Raji (cell line): ENCODE results near the gene ZDHHC1.

Experiments used
- POLR2A ChIP-seq: IDR thresholded peaks from 2 replicates; pipeline ENCODE4 v1.6.1; 2011; ENCODE audit warnings: low read depth, low read length, control low read depth; ENCODE audit not compliant: insufficient read depth

ZDHHC1 gene

GRCh38 chr16:67429053-67429798, 12.9 kb upstream of the ZDHHC1 start:
- no peak for TF ChIP-seq POLR2A

GRCh38 chr16:67428146-67428731, 12.0 kb upstream of the ZDHHC1 start:
- no peak for TF ChIP-seq POLR2A

GRCh38 chr16:67426950-67427349, 10.7 kb upstream of the ZDHHC1 start:
- no peak for TF ChIP-seq POLR2A

GRCh38 chr16:67426022-67426421, 9.7 kb upstream of the ZDHHC1 start:
- no peak for TF ChIP-seq POLR2A

- no peak for TF ChIP-seq POLR2A
Measured at GRCh38 chr16:67425580-67425979, 9.3 kb upstream of the ZDHHC1 start.

- no peak for TF ChIP-seq POLR2A
Measured at GRCh38 chr16:67425061-67425460, 8.8 kb upstream of the ZDHHC1 start.

- no peak for TF ChIP-seq POLR2A
Measured at GRCh38 chr16:67424261-67424615, 8.0 kb upstream of the ZDHHC1 start.

GRCh38 chr16:67423611-67424260, 7.5 kb upstream of the ZDHHC1 start:
- TF ChIP-seq POLR2A, result no peak

GRCh38 chr16:67423015-67423414, 6.7 kb upstream of the ZDHHC1 start:
- TF ChIP-seq POLR2A, result no peak

- TF ChIP-seq POLR2A, result no peak
Measured at GRCh38 chr16:67421030-67421429, 4.8 kb upstream of the ZDHHC1 start.

GRCh38 chr16:67419931-67420330, 3.7 kb upstream of the ZDHHC1 start:
- no peak for TF ChIP-seq POLR2A

- no peak for TF ChIP-seq POLR2A
Measured at GRCh38 chr16:67419502-67419901, 3.2 kb upstream of the ZDHHC1 start.

GRCh38 chr16:67417333-67418061, 1.2 kb upstream of the ZDHHC1 start:
- no peak for TF ChIP-seq POLR2A

GRCh38 chr16:67413978-67414911, 2.0 kb downstream of the ZDHHC1 start:
- TF ChIP-seq POLR2A, result no peak

GRCh38 chr16:67412294-67412693, 4.0 kb downstream of the ZDHHC1 start:
- TF ChIP-seq POLR2A, result no peak
